Neuronal stem cell (in vitro differentiated cells): ENCODE measurements around the gene DOCK4.

Source experiments
- DNase-seq: peaks from one replicate; pipeline ENCODE4 v3.0.0-alpha.2; 2013; ENCODE audit warnings: low spot score
- H2AFZ ChIP-seq: one replicate; pipeline ENCODE4 v1.6.1; 2013; ENCODE audit warnings: mild to moderate bottlenecking, low read length, inconsistent platforms
- H2AK5ac ChIP-seq: 2 replicates; pipeline ENCODE4 v1.6.1; 2013; ENCODE audit warnings: low read depth, mild to moderate bottlenecking, inconsistent platforms, low read length, moderate library complexity, mixed read lengths
- H2BK120ac ChIP-seq: 2 replicates; pipeline ENCODE4 v1.6.1; 2013; ENCODE audit warnings: low read depth, mild to moderate bottlenecking, inconsistent platforms, low read length, moderate library complexity, mixed read lengths
- H2BK12ac ChIP-seq: one replicate; pipeline ENCODE4 v1.6.1; 2013; ENCODE audit warnings: low read length, inconsistent platforms
- H2BK15ac ChIP-seq: 2 replicates; pipeline ENCODE4 v1.6.1; 2013; ENCODE audit warnings: mild to moderate bottlenecking, low read length, inconsistent platforms, mixed read lengths
- H2BK5ac ChIP-seq: one replicate; pipeline ENCODE4 v1.6.1; 2013; ENCODE audit warnings: inconsistent platforms, mild to moderate bottlenecking, low read length, moderate library complexity
- H3K14ac ChIP-seq: one replicate; pipeline ENCODE4 v1.6.1; 2013; ENCODE audit warnings: low read length, inconsistent platforms
- H3K18ac ChIP-seq: 2 replicates; pipeline ENCODE4 v1.6.1; 2013; ENCODE audit warnings: low read length, inconsistent platforms
- H3K23ac ChIP-seq: 2 replicates; pipeline ENCODE4 v1.6.1; 2013; ENCODE audit warnings: low read depth, mild to moderate bottlenecking, mixed read lengths, low read length, inconsistent platforms; ENCODE audit not compliant: poor library complexity
- H3K27ac ChIP-seq: replicated peaks from 3 replicates; pipeline ENCODE4 v1.5.1; 2013; ENCODE audit warnings: low read length, inconsistent platforms
- H3K27me3 ChIP-seq, 3 experiments: 2 replicates each; pipeline ENCODE4 v1.6.1; 2013; ENCODE audit warnings: low read length in 3 of 3, mild to moderate bottlenecking in 2 of 3, inconsistent platforms in 1 of 3, low read depth in 1 of 3, mixed read lengths in 1 of 3, moderate library complexity in 1 of 3; ENCODE audit not compliant: control insufficient read depth in 3 of 3, insufficient read depth in 3 of 3
- H3K36me3 ChIP-seq, 2 donors: replicated peaks in 1 of 2; 2 replicates each; pipeline ENCODE4 v1.6.1; 2013; ENCODE audit warnings: low read length in 2 of 2; ENCODE audit not compliant: control insufficient read depth in 2 of 2, insufficient read depth in 2 of 2
- H3K4ac ChIP-seq: 2 replicates; pipeline ENCODE4 v1.6.1; 2013; ENCODE audit warnings: inconsistent platforms, mild to moderate bottlenecking, low read length, moderate library complexity
- H3K4me1 ChIP-seq, 2 donors: 1 replicate in 1 of 2; 2 replicates in 1 of 2; pipeline ENCODE4 v1.6.1; 2013; ENCODE audit warnings: low read length in 2 of 2, low read depth in 1 of 2; ENCODE audit not compliant: control insufficient read depth in 2 of 2, insufficient read depth in 1 of 2
- H3K4me2 ChIP-seq: one replicate; pipeline ENCODE4 v1.6.1; 2013; ENCODE audit warnings: mild to moderate bottlenecking, low read length, inconsistent platforms; ENCODE audit not compliant: insufficient read depth, poor library complexity, severe bottlenecking
- H3K4me3 ChIP-seq, 2 donors: 2 replicates each; pipeline ENCODE4 v1.5.1; 2013; ENCODE audit warnings: low read length in 2 of 2, mild to moderate bottlenecking in 2 of 2, inconsistent platforms in 1 of 2, moderate library complexity in 1 of 2
- H3K79me1 ChIP-seq: one replicate; pipeline ENCODE4 v1.6.1; 2013; ENCODE audit warnings: low read depth, mild to moderate bottlenecking, inconsistent platforms, low read length, moderate library complexity
- H3K9ac ChIP-seq: one replicate; pipeline ENCODE4 v1.6.1; 2013; ENCODE audit warnings: mild to moderate bottlenecking, low read depth, low read length, inconsistent platforms; ENCODE audit not compliant: poor library complexity
- H3K9me3 ChIP-seq, 2 donors: replicated peaks in 1 of 2; 2 replicates each; pipeline versions ENCODE3 to v1.6.1; 2013; ENCODE audit warnings: low read length in 2 of 2, mild to moderate bottlenecking in 2 of 2, inconsistent platforms in 1 of 2, low read depth in 1 of 2, mixed read lengths in 1 of 2, moderate library complexity in 1 of 2; ENCODE audit not compliant: control insufficient read depth in 2 of 2, insufficient read depth in 1 of 2
- H4K8ac ChIP-seq: one replicate; pipeline ENCODE4 v1.6.1; 2013; ENCODE audit warnings: low read depth, mild to moderate bottlenecking, inconsistent platforms, low read length, moderate library complexity
- H4K91ac ChIP-seq: one replicate; pipeline ENCODE4 v1.6.1; 2013; ENCODE audit warnings: low read length, low read depth, mild to moderate bottlenecking, inconsistent platforms; ENCODE audit not compliant: poor library complexity
- WGBS, 2 donors: extraction: QIAGEN DNeasy Blood & Tissue Kit; methylation state at CpG; one replicate each; pipeline ENCODE4 v1.1.7; 2013; ENCODE audit warnings: missing lambda C conversion rate in 2 of 2, mixed read lengths in 1 of 2; ENCODE audit not compliant: insufficient read length in 2 of 2, insufficient replicate concordance in 1 of 2; ENCODE audit errors: extremely low coverage in 2 of 2; 5-methylcytosine and 5-hydroxymethylcytosine counted together

The DOCK4 gene

DNA sequence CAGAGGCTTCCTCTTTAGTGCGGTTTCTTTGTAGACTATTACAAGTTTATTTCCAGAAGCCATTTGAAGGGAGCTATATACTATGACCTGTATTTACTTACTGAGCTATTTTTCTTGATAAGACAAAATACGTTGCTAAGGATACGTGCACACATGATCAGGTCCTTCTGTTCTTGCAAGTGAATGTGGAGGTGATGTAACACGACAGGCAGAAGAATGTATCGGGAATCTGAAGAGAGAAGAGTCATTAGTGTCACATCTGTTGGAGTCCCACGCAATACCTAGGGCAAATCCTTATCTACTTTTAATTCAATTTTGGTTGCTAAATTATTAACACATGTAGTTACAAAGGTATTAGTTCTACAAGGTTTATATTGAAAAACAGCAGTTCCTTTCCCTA is 359.3 kb downstream of the DOCK4 start:
- Histone ChIP-seq H3K9me3 (peaks cover 2 to 11% of the 10 kb centered on the region in 2 donors), H2AFZ (no peak overlapping the region), H3K79me1 (no peaks in the 10 kb centered on the region), H2BK5ac (no peak overlapping the region), H3K14ac (no peak overlapping the region), H3K18ac (no peak overlapping the region), H3K27ac (no peak overlapping the region), H3K4me1 (no peaks in the 10 kb centered on the region), H2BK15ac (no peak overlapping the region), H3K9ac (no peak overlapping the region), H3K4me2 (no peak overlapping the region), H4K8ac (no peak overlapping the region), H3K4me3 (no peak overlapping the region), H3K36me3 (peaks cover 0 to 39% of the 10 kb centered on the region in 2 donors), H3K23ac (no peak overlapping the region), H2BK12ac (no peak overlapping the region), H2BK120ac (no peak overlapping the region), H3K27me3 (no peaks in the 10 kb centered on the region), H2AK5ac (no peak overlapping the region), H4K91ac (no peak overlapping the region), H3K4ac (no peak overlapping the region)
- DNase-seq, result no peak
- no CpG with 5 or more reads among the region's 6 CpGs for WGBS, 2 donors

DNA sequence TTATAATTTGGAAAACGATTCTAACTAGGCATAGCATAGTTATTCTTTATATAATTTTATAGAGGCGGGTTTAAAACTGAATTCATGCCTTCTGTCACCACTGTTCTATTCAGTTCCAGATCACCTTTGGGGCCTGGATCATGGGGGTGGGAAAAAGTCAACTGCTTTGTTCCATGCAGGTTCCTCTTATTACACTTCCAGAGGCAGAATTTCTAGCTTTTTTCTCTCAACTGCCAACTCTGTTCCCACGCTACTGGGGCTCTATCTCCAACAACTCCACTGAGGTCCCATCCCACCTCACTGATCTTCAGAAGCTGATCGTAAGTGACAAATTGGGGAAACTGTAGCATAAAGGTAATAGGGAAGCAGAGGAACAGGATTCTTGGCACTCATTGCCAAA is 360.3 kb downstream of the DOCK4 start:
- no peaks in the 10 kb centered on the region for H3K4me1 ChIP-seq
- H2AK5ac ChIP-seq, result no peak overlapping the region
- WGBS, 2 donors, result no CpG with 5 or more reads among the region's 4 CpGs
- no peak for DNase-seq
- no peaks in the 10 kb centered on the region for H3K79me1 ChIP-seq
- H3K27me3 ChIP-seq, result no peaks in the 10 kb centered on the region
- no peak overlapping the region for H3K4me2 ChIP-seq
- H3K4me3 ChIP-seq, result no peak overlapping the region
- H2BK5ac ChIP-seq, result no peak overlapping the region
- H3K4ac ChIP-seq, result no peak overlapping the region
- H3K9ac ChIP-seq, result no peak overlapping the region
- H3K14ac ChIP-seq, result no peak overlapping the region
- H3K23ac ChIP-seq, result no peak overlapping the region
- no peak overlapping the region for H2AFZ ChIP-seq
- H3K18ac ChIP-seq, result no peak overlapping the region
- no peak overlapping the region for H4K8ac ChIP-seq
- no peak overlapping the region for H2BK15ac ChIP-seq
- peaks cover 0 to 39% of the 10 kb centered on the region in 2 donors for H3K36me3 ChIP-seq
- no peak overlapping the region for H3K27ac ChIP-seq
- H4K91ac ChIP-seq, result no peak overlapping the region
- H2BK120ac ChIP-seq, result no peak overlapping the region
- peaks cover 2 to 11% of the 10 kb centered on the region in 2 donors for H3K9me3 ChIP-seq
- no peak overlapping the region for H2BK12ac ChIP-seq

DNA sequence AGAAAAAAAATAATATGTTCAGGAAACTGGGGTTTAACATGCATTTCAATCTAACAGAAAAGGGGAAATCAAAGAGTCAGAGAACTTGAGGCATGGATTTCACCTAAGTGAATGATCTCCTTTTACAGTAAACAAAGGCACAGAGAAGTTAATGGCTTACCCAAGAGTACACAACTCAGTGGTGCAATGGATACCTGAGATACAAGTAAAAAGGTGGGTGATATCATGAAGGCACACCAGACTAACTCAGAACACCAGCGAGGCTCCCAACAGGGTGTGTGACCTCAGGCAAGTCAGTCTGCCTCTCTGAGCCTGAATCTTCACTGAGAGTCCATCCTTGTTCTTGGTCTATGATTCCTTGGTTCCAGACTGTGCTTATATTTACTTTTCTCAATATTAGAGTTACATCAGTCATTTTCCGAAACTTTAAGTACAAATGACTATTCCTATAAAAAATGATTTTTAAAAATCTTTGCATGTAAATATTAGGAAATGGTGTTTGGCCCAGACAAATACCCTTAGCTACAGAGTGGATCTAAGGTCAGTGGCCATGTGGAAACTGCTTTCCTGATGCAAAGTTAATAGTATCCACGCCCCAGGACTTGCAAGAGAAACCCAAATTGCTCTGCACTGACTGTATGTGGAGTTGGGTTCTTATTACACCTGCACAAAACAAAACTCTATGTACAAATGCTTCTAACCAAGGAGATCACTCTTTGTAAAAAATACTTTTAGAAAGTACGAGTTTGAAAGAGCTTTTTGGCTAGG is 361.1 kb downstream of the DOCK4 start:
- Histone ChIP-seq H3K27ac (no peak overlapping the region), H4K8ac (no peak overlapping the region), H2AK5ac (no peak overlapping the region), H3K36me3 (peaks cover 0 to 44% of the 10 kb centered on the region in 2 donors), H3K4me2 (no peak overlapping the region), H3K79me1 (no peaks in the 10 kb centered on the region), H3K4me3 (no peak overlapping the region), H2BK12ac (no peak overlapping the region), H3K27me3 (no peaks in the 10 kb centered on the region), H3K9me3 (peaks cover 0 to 8% of the 10 kb centered on the region in 2 donors), H3K4ac (no peak overlapping the region), H2BK5ac (no peak overlapping the region), H3K23ac (no peak overlapping the region), H3K14ac (no peak overlapping the region), H3K4me1 (no peaks in the 10 kb centered on the region), H2BK120ac (no peak overlapping the region), H2AFZ (no peak overlapping the region), H3K18ac (no peak overlapping the region), H4K91ac (no peak overlapping the region), H2BK15ac (no peak overlapping the region), H3K9ac (no peak overlapping the region)
- no peak for DNase-seq
- WGBS, 2 donors, result no CpG with 5 or more reads among the region's 4 CpGs

DNA sequence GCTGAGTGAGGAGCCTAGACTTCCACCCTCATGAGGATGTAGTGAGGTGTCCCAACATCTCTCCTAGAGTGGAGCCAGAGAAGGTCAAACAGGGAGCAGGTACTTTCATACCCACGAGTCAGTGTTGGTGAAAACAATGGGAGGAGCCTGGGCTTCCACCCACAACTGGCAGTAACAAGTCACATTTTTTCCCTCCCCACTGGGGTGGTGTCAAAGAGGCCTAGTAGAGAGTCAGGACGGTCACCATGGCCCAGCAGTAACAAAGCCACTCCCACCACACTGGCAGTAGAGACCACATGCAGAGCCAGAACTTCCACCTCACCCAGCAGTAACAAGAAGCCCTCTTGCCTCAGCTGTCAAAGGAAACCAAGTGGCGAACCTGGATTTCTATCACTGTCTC is 363.7 kb downstream of the DOCK4 start:
- Histone ChIP-seq H2BK12ac (no peak overlapping the region), H3K9me3 (no peaks in the 10 kb centered on the region), H4K8ac (no peak overlapping the region), H2AK5ac (no peak overlapping the region), H4K91ac (no peak overlapping the region), H3K23ac (no peak overlapping the region), H2AFZ (no peak overlapping the region), H3K9ac (no peak overlapping the region), H3K4me2 (no peak overlapping the region), H2BK120ac (no peak overlapping the region), H3K36me3 (peaks cover 0 to 40% of the 10 kb centered on the region in 2 donors), H2BK15ac (no peak overlapping the region), H3K4me3 (no peak overlapping the region), H3K27ac (no peak overlapping the region), H3K79me1 (no peaks in the 10 kb centered on the region), H3K14ac (no peak overlapping the region), H3K27me3 (no peaks in the 10 kb centered on the region), H2BK5ac (no peak overlapping the region), H3K18ac (no peak overlapping the region), H3K4me1 (no peaks in the 10 kb centered on the region), H3K4ac (no peak overlapping the region)
- no CpG with 5 or more reads among the region's 3 CpGs for WGBS, 2 donors
- no peak for DNase-seq
